HG03432 (cell line): Measurements from ENCODE around the gene GNG7.
"Not testable (repeated sequence)": the region's sequence is repeated elsewhere in the genome, so short reads cannot be mapped to it uniquely, and the experiment has no call there.

Experiments
- ATAC-seq: cut with Tn5 transposase; IDR thresholded peaks from one replicate; pipeline ENCODE4 v1.9.1; 2021; ENCODE audit warnings: mild to moderate bottlenecking, moderate library complexity; ENCODE audit not compliant: unreplicated experiment

GNG7 gene

DNA sequence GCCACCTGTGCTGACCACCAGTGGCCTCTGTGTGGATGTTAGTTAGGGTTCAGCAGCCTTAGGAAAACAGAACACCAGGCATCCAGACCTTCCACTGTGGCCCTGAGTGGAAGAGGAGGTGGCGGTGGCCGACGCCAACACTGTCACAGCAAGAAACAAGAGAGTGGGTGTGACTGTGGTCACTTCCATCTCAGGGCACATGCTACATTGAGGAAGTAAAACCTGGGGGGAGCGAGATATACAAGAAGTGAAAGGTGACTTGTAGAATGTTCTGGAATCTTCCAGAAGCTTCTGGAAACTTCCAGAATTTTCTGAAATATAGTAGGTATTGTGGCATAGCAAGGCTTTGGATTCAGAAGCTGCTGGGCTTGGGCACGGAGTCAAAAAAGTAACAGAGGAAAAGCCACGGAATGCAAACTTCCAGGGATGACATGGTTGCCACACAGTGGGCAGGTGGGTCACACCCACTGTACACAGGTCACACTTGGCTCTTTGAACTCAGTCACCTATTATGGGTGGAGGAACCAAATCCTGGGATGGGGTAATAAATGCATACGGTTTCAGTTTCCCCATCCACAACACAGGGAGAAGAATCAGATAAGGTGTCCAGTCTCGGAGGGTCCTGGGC lies 24.3 kb downstream of the GNG7 start:
- no peak for ATAC-seq

DNA sequence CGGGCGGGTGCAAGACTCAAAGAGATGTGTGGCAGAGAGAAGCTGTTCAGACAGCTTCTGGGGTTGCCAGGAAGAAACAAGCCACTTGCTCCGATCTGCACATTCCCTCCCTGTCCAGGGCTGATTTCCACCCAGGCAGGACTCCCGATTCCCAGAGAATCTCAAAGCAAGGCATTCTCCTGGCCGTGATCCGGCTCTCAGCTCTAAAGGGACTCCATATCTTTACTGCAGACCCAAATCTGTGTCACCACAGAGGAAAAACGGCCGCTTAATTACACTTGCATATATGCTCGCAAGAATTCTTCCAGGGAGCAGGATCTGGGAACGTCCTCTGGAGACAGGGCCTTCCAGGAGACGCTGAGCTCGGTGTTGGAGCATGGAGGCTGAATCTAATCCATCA lies 25.7 kb downstream of the GNG7 start:
- no peak for ATAC-seq

DNA sequence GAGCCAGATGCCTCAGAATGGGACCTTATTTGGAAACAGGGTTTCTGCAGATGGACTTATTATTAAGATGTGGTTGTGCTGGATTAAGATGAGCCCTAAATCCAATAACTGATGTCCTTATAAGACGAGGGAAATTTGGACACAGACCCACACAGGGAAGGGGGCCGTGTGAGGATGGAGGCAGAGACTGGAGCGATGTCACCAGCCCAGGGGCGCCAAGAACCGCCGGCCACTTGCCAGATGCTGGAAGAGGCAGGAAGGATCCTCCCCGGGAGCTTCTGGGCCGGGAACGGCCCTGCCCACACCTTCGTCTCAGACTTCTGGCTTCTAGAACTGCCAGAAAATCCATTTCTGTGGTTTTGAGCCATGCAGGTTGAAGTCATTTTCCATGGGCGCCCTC lies 26.6 kb downstream of the GNG7 start:
- no peak for ATAC-seq

DNA sequence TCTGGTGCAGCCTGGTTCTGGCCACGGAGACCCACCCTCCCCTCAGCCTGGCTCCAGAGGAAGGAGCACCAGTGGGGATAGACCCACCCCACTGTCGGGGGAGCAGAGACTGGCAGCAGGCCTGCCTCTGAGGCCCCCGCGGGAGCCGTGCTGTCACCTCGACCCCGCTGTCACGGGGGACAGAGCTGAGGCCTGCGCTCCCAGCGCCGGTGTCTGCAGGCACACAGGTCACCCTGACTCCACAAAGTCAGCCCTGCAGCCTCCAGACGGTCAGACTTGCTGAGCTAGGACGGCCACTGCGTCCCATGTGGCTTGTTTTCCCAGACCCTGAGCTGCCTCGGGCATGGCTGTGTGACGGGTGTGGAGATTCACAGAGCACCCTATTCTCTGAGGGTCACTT lies 32.3 kb downstream of the GNG7 start:
- ATAC-seq = no peak

DNA sequence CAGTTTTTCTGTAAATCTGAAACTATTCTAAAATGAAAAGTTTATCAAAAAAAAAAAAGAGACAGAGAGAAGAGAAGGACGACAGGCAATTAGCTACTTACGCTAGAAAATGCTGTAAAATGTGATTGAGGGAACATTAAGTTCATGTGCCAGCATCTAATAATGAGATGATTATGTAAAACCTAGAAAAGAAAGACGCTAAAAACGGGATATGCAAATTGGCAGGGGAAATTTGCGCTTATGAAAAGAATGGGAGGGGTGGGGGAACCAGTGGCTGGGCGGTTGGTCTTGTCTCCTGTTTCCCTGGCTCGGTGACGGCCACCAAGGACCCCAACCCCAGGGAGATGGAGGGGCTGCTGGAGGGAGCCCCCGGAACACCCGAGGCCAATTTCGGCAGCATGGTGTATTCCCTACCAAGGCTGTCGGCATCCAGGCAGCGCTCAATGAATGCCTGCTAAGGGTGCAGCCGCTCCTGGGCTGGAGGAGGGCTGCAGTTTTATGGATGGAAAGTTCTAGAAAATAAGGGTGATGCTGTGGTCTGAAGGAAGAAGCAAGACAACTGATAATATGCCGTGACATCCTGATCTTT lies 34.2 kb downstream of the GNG7 start:
- no peak for ATAC-seq

DNA sequence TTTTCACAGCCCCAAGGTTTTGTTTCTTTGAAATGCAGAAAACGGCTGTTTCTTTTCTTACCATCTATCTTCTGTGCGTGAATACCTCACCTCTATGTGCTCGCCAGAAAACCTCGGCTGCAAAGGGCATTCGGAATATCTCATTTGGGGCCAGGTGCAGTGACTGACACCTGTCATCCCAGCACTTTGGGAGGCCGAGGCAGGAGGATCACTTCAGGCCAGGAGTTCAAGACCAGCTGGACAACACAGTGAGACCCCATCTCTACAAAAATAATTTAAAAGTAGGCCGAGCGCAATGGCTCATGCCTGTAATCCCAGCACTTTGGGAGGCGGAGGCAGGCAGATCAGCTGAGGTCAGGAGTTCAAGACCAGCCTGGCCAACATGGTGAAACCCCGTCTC lies 35.1 kb downstream of the GNG7 start:
- not testable (repeated sequence) for ATAC-seq

GRCh38 chr19:2666344-2666994 lies 36.0 kb downstream of the GNG7 start:
- no peak for ATAC-seq

DNA sequence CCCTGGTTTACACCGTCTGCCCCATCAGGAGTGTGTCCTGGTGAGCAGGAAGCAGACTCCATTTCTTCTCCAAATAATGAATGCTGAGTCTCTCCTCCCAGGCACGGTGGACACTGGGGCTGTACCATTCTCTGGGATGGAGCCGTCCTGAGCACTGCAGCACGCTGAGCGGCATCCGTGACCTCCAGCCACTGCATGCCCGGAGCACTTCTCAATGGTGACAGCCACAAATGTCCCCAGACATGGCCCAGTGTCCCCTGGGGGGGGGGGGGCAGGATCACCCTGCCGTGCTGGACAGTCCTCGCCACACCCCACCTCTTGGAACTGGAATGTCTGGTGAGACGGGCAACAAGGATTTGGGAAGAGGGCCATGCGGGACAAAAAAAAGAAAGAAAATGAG lies 37.4 kb downstream of the GNG7 start:
- ATAC-seq = no peak

GRCh38 chr19:2663920-2664571 lies 38.4 kb downstream of the GNG7 start:
- peak; percentile 85 for ATAC-seq

DNA sequence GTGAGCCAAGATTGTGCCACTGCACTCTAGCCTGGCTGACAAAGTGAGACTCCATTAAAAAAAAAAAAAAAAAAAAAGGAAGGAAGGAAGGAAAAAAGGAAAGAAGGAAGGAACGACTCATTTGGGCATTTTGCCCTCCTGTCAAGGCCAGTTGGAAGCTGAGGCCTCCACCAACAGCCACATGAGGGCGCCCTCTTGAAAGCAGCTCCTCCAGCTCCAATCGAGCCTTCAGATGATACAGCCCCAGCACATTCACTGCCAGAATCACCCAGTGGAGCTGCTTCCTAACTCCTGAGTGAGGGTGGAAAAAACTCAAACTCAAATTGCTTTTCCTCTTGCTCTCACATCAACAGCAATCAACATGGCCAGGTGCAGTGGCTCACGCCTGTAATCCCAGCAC lies 40.9 kb downstream of the GNG7 start:
- no peak for ATAC-seq

GRCh38 chr19:2659856-2660432 lies 42.5 kb downstream of the GNG7 start:
- no peak for ATAC-seq

DNA sequence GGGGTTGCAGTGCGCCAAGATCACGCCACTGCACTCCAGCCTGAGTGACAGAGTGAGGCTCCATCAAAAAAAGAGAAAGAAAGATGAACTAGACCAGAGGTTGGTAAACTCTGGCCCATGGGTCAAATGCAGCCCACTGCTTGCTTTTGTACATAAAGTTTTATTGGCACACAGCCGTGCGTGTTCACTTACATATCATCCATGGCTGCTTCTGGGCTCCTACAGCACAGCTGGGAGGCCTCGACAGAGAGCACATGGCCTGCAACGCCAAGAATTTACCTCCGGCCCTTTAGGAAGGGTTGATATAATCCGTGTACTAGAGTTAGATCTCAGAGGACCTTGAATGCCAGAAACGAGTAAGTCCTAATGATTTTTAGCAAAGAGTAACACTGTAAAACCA lies 46.0 kb downstream of the GNG7 start:
- ATAC-seq = no peak

GRCh38 chr19:2653710-2654707 lies 48.5 kb downstream of the GNG7 start:
- ATAC-seq = no peak

GRCh38 chr19:2653218-2653617 lies 49.3 kb downstream of the GNG7 start:
- ATAC-seq = no peak

DNA sequence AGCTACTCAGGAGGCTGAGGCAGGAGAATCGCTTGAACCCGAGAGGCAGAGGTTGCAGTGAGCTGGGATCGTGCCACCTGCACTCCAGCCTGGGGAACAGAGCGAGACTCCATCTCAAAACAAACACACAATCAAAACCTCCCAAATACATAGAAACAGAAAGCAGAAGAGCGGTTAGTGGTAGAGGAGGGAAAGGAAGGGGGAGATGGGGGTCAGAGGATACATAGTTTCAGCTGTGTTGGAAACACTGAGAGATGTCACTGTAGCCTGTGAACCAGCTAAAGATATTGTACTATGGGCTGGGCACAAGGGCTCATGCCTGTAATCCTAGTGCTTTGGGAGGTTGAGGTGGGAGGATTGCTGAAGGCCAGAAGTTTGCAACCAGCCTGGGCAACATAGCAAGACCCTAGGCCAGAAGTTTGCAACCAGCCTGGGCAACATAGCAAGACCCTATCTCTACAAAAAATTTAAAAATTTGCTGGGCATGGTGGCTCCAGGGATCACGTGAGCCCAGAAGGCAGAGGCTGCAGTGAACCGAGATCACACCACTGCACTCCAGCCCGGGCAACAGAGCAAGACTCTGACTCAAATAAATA lies 49.9 kb downstream of the GNG7 start:
- ATAC-seq = no peak

DNA sequence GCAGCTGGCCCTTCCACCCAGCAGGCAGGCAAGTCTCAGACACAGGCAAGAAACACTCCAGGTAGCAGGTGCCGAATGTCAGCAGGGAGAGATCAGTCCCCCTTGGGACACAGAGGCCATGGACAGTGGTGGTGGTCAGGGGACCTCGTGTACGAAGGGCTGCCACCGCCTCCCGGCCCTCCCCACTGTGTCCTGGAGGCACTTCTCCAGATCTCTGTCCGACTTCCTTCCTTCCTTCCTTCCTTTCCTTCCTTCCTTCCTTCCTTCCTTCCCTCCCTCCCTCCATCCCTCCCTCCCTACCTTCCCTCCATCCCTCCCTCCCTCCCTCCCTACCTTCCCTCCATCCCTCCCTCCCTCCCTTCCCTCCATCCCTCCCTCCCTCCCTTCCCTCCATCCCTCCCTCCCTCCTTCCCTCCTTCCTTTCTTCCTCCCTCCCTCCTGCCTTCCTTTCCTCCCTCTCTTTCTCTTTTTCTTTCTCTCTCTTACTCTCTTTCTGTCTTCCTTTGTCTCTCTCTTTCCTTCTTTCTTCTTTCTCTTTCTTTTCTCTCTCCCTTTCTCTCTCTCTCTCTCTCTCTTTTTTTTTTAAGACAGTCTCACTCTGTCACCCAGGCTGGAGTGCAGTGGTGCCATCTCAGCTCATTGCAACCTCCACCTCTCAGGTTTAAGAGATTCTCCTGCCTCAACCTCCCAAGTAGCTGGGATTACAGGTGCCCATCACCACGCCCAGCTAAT lies 51.3 kb downstream of the GNG7 start:
- ATAC-seq = not testable (repeated sequence)

DNA sequence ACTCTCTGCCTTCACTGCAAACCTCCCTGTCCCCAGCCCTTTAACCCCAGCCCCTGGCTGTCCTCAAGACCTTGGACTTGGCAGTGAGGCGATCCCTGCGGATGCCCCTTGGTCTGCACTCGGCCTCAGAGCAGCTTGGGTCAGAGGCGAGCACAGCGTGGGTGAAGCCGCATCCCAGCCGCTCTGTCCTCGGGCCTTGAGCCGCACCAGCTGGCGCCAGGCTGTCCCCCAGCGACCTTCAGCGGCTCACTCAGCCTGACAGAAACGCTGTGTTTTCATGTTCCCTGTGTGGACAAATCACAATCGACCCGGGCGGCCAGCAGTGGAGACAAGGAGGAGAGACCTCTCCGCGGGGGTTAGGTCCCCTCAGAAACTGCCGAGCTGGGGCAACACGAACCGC lies 52.0 kb downstream of the GNG7 start:
- no peak for ATAC-seq

GRCh38 chr19:2648528-2648937 lies 54.0 kb downstream of the GNG7 start:
- no peak for ATAC-seq

- no peak for ATAC-seq
Observed at GRCh38 chr19:2648099-2648498, 54.4 kb downstream of the GNG7 start.
